ENCODE results near the gene ADD1. TPM values are rescaled to one million over a fixed set of nuclear protein-coding genes. Genes with fewer than 3 reads are reported as not detected.
A peak's percentile ranks its signal among the peaks of the same experiment; 100 is the strongest.

ADD1 gene
- total and polyA plus RNA-seq, 2 of the 13 experiments (the other 11 are each of a cell fraction or from before 2014, with no cell fraction given), result 73.9 to 122 TPM

- TF ChIP-seq, protein P1, sequence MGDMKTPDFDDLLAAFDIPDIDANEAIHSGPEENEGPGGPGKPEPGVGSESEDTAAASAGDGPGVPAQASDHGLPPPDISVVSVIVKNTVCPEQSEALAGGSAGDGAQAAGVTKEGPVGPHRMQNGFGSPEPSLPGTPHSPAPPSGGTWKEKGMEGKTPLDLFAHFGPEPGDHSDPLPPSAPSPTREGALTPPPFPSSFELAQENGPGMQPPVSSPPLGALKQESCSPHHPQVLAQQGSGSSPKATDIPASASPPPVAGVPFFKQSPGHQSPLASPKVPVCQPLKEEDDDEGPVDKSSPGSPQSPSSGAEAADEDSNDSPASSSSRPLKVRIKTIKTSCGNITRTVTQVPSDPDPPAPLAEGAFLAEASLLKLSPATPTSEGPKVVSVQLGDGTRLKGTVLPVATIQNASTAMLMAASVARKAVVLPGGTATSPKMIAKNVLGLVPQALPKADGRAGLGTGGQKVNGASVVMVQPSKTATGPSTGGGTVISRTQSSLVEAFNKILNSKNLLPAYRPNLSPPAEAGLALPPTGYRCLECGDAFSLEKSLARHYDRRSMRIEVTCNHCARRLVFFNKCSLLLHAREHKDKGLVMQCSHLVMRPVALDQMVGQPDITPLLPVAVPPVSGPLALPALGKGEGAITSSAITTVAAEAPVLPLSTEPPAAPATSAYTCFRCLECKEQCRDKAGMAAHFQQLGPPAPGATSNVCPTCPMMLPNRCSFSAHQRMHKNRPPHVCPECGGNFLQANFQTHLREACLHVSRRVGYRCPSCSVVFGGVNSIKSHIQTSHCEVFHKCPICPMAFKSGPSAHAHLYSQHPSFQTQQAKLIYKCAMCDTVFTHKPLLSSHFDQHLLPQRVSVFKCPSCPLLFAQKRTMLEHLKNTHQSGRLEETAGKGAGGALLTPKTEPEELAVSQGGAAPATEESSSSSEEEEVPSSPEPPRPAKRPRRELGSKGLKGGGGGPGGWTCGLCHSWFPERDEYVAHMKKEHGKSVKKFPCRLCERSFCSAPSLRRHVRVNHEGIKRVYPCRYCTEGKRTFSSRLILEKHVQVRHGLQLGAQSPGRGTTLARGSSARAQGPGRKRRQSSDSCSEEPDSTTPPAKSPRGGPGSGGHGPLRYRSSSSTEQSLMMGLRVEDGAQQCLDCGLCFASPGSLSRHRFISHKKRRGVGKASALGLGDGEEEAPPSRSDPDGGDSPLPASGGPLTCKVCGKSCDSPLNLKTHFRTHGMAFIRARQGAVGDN (CRISPR knock-in tag; IDR thresholded peaks at IDR 0.05), result no peak
- TF ChIP-seq KAT8 (CRISPR knock-in tag; IDR thresholded peaks at IDR 0.05) (peak; percentile 16; the same call in 1 of the 2 replicates), EHMT2 (IDR thresholded peaks at IDR 0.05; ENCODE audit: borderline replicate concordance, low read depth, low read length) (no peak), LCORL (IDR thresholded peaks at IDR 0.05) (peak; percentile 49; the same call in 1 of the 2 replicates), LCORL (CRISPR knock-in tag; IDR thresholded peaks at IDR 0.05) (peak; percentile 84), FIP1L1 (IDR thresholded peaks at IDR 0.05; ENCODE audit: borderline replicate concordance, insufficient read depth, low read depth, low read length) (no peak), MLLT10 (CRISPR knock-in tag; IDR thresholded peaks at IDR 0.05) (no peak), DPF2 (CRISPR knock-in tag; IDR thresholded peaks at IDR 0.05; ENCODE audit: borderline replicate concordance, low read depth) (peak; percentile 44; the same call in 1 of the 2 replicates), SYNCRIP (IDR thresholded peaks at IDR 0.05; ENCODE audit: insufficient read depth, low read depth, low read length) (no peak), GABPB1 (CRISPR knock-in tag; IDR thresholded peaks at IDR 0.05) (no peak), SMAD9 (CRISPR knock-in tag; IDR thresholded peaks at IDR 0.05) (no peak)
- TF ChIP-seq, protein P2, sequence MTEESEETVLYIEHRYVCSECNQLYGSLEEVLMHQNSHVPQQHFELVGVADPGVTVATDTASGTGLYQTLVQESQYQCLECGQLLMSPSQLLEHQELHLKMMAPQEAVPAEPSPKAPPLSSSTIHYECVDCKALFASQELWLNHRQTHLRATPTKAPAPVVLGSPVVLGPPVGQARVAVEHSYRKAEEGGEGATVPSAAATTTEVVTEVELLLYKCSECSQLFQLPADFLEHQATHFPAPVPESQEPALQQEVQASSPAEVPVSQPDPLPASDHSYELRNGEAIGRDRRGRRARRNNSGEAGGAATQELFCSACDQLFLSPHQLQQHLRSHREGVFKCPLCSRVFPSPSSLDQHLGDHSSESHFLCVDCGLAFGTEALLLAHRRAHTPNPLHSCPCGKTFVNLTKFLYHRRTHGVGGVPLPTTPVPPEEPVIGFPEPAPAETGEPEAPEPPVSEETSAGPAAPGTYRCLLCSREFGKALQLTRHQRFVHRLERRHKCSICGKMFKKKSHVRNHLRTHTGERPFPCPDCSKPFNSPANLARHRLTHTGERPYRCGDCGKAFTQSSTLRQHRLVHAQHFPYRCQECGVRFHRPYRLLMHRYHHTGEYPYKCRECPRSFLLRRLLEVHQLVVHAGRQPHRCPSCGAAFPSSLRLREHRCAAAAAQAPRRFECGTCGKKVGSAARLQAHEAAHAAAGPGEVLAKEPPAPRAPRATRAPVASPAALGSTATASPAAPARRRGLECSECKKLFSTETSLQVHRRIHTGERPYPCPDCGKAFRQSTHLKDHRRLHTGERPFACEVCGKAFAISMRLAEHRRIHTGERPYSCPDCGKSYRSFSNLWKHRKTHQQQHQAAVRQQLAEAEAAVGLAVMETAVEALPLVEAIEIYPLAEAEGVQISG (CRISPR knock-in tag; IDR thresholded peaks at IDR 0.05), result 0 out of 2 replicates have a peak, but pooled peaks have one; percentile 30
- TF ChIP-seq, protein P3, sequence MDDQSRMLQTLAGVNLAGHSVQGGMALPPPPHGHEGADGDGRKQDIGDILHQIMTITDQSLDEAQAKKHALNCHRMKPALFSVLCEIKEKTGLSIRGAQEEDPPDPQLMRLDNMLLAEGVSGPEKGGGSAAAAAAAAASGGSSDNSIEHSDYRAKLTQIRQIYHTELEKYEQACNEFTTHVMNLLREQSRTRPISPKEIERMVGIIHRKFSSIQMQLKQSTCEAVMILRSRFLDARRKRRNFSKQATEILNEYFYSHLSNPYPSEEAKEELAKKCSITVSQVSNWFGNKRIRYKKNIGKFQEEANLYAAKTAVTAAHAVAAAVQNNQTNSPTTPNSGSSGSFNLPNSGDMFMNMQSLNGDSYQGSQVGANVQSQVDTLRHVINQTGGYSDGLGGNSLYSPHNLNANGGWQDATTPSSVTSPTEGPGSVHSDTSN (CRISPR knock-in tag; IDR thresholded peaks at IDR 0.05; ENCODE audit: borderline replicate concordance), result no peak
- TF ChIP-seq, protein P4, sequence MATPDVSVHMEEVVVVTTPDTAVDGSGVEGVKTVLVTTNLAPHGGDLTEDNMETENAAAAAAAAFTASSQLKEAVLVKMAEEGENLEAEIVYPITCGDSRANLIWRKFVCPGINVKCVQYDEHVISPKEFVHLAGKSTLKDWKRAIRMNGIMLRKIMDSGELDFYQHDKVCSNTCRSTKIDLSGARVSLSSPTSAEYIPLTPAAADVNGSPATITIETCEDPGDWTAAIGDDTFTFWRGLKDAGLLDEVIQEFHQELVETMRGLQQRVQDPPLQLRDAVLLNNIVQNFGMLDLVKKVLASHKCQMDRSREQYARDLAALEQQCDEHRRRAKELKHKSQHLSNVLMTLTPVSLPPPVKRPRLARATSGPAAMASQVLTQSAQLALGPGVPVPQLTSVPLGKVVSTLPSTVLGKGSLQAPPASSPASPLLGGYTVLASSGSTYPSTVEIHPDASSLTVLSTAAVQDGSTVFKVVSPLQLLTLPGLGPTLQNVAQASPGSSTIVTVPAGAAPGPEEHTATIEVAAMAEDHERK (CRISPR knock-in tag; IDR thresholded peaks at IDR 0.05; ENCODE audit: low read depth), result no peak
These were observed 17.0 kb downstream of the ADD1 start (continued) for GRCh38 chr4:2860391-2861348.
